NOMO-1 treated with dmso at 0.1 percent for 144 hours (cell line): Measurements from ENCODE around the gene THADA.

ENCODE experiments used
- DNase-seq: peaks from one replicate; lab custom pipeline; 2025; ENCODE audit not compliant: unreplicated experiment; lab: John Stamatoyannopoulos, UW

The THADA gene

GRCh38 chr2:43219383-43220228 lies 376.2 kb downstream of the THADA start:
- peak; percentile 94 for DNase-seq

- DNase-seq, result peak; percentile 77
These were observed 377.0 kb downstream of the THADA start for GRCh38 chr2:43218702-43219382.

- peak; percentile 55 for DNase-seq
These were observed 377.6 kb downstream of the THADA start for GRCh38 chr2:43218155-43218701.

- no peak for DNase-seq
These were observed 378.3 kb downstream of the THADA start for GRCh38 chr2:43217228-43218154.

- DNase-seq, result no peak
These were observed 379.2 kb downstream of the THADA start for GRCh38 chr2:43216629-43217028.

GRCh38 chr2:43215673-43216255 lies 380.1 kb downstream of the THADA start:
- DNase-seq, result no peak

GRCh38 chr2:43214253-43214652 lies 381.6 kb downstream of the THADA start:
- DNase-seq, result no peak

GRCh38 chr2:43212931-43213330 lies 382.9 kb downstream of the THADA start:
- DNase-seq, result peak; percentile 97

- no peak for DNase-seq
These were observed 383.5 kb downstream of the THADA start for GRCh38 chr2:43212216-43212835.

GRCh38 chr2:43210467-43211303 lies 385.2 kb downstream of the THADA start:
- peak; percentile 92 for DNase-seq

- no peak for DNase-seq
These were observed 385.7 kb downstream of the THADA start for GRCh38 chr2:43210125-43210466.

- no peak for DNase-seq
These were observed 386.6 kb downstream of the THADA start for GRCh38 chr2:43209204-43209717.

- no peak for DNase-seq
These were observed 388.1 kb downstream of the THADA start for GRCh38 chr2:43207553-43208300.

- no peak for DNase-seq
These were observed 389.2 kb downstream of the THADA start for GRCh38 chr2:43206602-43207001.

GRCh38 chr2:43203373-43203772 lies 392.5 kb downstream of the THADA start:
- DNase-seq, result no peak

- DNase-seq, result no peak
These were observed 393.5 kb downstream of the THADA start for GRCh38 chr2:43202289-43202688.

GRCh38 chr2:43201497-43201896 lies 394.3 kb downstream of the THADA start:
- DNase-seq, result no peak

GRCh38 chr2:43201016-43201415 lies 394.8 kb downstream of the THADA start:
- DNase-seq, result no peak
